Activated CD8-positive, alpha-beta memory T cell treated with anti-CD3 and anti-CD28 coated beads, Interleukin-2, amount 50 U/mL, for 24 hours (primary cell): ENCODE data around the gene FUT7.
A peak's percentile ranks its signal among the peaks of the same experiment; 100 is the strongest.

Experiments used
- DNase-seq: peaks from one replicate; pipeline ENCODE4 v3.0.0-alpha.2; 2020; ENCODE audit errors: extremely low read depth

Gene FUT7

GRCh38 chr9:137049544-137050449, 17.9 kb upstream of the FUT7 start:
- DNase-seq = no peak

GRCh38 chr9:137048655-137049543, 17.0 kb upstream of the FUT7 start:
- no peak for DNase-seq

DNA sequence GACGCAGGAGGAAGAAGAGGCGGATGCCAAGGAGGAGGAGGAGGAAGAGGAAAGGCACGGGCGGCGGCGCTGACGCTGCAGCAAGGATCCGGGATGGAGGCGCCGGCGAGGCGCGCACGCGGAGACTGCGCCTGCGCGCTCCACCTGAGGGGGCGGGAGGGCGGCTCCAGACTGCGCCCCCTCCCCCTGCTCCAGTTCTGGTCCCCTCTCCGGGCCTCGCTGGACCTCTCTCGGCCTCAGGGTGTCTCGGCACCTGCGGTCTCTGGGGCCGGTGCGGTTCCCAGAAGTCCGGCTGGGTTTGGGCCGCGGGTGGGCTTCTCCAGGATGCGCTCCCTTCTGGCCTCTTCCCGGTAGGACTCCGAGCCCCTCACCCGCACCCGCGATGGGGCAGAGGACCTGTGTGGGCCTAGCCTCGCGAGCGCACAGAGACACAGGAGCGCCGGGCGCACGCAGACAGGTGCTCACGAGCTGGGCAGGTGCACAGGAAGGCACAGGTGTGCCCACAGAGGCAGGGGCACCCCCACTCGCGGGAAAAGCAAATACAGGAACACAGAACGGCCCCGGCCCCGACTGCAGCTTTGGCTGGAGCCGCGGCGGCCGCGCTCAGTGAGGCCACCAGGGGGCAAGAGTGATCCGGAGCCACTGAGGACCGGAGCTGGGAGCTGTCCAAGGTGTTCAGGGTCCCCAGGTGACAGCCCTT, 14.3 kb upstream of the FUT7 start, which contains the start of gene NPDC1:
Gene NPDC1 (minus strand): TSS at position 90 of the 700 bp plus-strand sequence. CDS start 188 bp downstream, outside the sequence.
- no peak for DNase-seq

DNA sequence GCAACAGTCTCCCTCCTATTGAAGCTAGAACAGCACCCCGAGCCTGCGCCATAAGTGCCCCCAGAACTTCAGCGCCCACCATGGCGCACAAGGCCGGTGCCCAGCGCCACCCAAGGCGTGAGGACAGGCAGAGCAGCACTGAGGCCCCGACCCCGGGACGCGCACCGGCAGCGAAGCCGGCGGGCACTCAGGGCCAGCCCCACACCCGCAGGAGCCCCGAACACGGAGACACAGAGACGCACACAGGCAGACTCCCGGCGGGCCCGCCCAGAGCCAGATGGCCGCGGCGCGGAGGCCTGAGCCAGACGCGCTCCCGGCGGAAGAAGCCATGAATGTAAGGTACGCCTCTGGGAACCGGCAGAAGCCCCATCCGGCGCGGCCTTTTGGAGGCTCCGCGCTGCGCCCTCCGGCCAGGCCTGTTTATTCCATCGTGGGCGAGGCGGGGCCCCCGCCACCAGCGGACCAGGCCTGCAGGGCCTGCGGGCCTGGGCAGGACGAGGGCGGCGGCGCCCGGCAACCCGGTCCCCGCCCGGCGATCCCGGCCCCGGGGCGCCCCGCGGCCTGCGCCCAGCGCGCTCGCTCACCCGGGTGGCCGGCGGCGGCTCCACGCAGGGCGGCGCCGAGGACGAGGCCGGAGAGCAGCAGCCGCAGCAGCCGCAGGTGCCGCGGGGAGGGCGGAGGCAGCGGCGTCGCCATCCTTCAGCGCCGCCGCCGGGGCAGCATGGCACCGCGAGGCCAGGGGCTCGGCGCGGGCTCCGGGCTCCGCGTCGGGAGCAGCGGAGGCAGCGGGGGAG, 13.6 kb upstream of the FUT7 start:
- DNase-seq = no peak

DNA sequence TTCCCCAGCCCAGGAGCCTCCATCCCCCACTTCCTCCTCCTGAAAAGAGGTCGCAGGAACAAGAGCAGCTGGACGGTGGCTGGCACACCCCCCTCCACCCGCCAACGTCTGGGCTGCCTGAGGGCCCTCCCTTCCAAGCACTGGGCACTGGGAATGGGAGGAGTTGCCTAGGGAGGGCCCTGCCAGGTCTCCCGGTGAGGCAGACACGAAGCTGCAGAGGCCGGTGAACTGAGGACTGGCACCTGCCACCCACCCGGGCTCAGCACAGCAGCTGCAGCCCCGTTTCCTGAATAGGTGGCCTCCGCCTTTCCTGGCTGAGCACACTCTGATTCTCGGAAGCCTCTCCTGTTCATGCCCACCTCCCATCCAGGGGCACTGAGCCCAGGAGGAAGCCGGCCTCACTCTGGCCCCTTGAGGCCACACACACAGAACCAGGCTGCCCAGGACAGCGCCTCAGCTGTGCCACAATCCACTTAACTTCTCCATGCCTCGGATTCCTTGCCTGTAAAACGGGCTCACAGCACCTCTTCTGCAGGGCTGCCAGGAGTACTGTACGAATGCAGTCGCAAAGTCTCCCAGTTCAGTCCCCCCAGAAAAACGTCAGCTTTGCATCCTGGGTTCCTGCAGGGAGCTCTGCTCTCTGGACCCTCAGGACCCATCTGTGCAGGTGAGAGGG, 12.8 kb upstream of the FUT7 start:
- no peak for DNase-seq

- DNase-seq = no peak
Observed at GRCh38 chr9:137044037-137044436, 12.1 kb upstream of the FUT7 start.

DNA sequence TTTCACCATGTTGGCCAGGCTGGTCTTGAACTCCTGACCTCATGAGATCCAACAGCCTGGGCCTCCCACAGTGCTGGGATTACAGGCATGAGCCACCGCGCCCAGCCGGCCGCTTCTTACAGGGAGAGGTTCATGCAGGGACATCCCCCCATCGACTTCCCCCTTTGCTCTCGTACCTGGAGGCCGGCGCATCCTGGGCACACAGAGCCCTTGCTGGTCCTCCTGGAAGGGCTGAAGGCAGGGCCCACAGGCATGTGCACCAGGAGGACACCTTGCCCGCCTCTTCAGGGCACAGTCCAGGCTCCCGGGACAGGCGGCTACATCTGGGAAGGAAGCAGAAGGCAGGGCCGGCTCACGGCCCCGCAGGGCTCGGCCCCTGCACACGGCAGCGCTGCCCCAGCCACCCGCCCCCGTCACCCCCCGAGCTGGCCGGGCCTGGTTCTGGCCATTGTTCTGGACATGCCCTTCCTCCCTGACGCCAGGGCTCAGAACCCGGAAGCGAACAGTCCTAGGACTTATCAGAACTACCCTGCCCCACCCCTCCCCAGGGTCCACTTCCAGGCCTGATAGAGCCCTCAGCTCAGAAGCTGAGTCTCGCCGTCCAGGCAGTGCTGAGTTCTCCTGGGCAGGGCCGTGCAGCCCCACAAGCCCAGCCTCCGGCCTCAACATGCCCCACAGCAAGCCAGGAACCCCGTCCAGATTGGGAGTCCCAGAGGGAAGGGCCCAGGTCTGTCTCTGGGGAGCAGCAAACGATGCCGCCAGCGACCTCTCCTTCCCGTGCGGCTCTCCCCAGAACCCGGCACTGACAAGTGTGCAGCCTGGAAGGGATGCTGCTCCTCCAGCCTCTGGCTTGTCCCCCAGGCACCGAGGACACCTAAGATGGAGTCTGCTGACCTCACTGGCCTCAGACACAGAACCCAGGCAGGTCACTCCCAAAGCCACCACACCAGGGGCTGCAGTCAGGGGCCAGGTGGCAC, 11.2 kb upstream of the FUT7 start:
- no peak for DNase-seq

DNA sequence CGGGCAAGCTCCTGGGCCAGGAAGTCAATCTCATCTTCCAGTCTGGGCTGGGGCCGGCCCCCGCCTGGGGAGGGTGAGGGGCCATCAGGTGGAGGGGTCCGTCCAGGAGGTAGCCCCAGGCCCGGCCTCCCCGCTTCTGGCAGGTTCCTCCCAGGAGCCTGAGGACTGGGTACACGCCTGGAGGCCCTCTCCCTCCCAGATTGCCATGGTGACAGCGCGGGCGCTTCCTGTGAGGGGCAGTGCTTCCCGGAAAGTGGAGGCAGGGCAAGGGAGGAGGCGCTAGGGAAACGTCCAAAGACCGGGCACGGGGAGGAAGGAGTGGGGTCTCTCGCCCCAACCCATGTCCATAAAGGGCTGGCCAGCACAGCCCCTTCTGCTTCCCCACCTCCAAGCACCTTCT, 9.2 kb upstream of the FUT7 start:
- DNase-seq = no peak

DNA sequence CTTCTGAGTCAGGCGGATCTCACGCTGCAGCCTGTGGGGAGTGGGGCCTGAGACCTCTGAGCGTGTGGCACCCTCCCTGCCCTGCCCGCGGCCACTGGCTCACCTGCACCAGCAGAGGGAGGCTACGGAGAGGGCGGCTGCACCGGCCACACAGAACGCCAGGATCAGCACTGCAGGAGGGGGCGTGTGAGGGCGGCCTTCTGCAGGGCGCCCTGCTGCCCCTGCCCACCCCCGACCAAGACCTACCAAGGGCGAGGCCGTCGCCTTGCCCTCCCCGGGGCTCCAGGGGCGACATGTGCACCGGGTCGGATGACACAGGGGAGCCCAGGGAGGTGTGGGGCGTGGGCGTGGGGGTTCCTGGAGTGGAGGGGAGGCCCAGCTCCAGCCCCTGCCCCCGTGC, 8.7 kb upstream of the FUT7 start:
- DNase-seq = no peak

GRCh38 chr9:137039611-137040366, 7.9 kb upstream of the FUT7 start:
- DNase-seq = no peak

DNA sequence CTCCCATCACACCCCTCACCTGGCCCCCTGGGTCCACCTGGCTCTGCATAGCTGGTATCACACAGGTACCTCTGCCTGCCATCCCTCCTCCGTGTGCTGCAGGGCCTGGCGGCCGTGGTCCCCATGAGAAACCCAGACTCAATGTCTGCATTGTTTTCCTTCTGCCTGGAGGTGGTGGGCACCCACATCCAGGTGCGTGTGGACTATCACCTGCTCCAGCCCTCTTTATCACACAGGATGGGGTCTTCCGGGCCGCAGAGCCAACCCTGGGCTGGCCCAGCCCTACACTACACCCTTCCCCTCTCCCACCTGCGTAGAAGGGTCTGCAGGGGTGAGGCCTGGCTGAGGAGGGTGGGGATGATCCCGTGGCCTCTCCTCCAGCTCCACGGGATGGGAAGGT, 7.0 kb upstream of the FUT7 start:
- no peak for DNase-seq

GRCh38 chr9:137037483-137037882, 5.6 kb upstream of the FUT7 start:
- no peak for DNase-seq

DNA sequence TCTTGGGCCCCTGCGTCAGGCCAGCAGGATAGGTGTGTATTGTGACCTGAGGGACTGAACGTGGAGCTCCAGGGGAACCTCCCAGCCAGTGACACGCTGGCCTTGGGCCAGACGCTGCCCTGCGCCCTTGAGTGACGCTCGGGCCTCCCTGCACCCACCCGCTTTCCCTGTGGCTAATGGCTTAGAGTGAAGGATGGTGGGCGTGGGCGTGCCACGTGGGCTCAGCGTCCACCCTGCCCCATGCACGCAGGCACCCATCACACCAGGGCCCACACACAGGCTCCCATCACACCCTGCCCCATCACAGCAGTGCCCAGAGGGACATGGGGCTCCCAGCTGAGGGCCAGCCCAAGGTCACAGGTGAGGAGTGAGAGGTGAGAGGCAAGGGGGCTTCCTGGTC, 5.1 kb upstream of the FUT7 start:
- no peak for DNase-seq

DNA sequence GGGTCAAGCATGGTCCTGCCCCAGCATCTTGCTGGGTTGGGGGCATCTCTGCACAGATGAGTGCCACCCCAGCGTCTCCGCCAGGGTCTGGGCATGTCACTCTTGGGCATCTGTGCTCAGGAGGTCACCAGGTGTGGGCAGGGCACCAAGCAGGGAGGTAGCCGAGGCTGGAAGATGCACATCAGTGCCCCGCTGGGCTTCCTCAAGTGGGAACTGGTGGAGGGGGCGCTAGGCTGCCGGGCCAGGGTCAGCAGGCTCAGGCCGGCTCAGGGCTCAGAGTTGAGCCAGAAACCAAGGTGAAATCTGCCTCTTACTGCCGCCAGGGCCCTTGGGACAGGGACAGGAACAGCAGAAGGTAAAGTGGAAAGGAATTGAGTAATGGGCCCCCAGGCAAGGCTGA, 4.0 kb upstream of the FUT7 start:
- no peak for DNase-seq

- no peak for DNase-seq
Observed at GRCh38 chr9:137035507-137035834, 3.6 kb upstream of the FUT7 start.

- peak; percentile 70 for DNase-seq
Observed at GRCh38 chr9:137034709-137035506, 3.0 kb upstream of the FUT7 start.

GRCh38 chr9:137034039-137034708, 2.3 kb upstream of the FUT7 start:
- DNase-seq = no peak
